ENCODE results near the gene GRIA3. TPM values are rescaled to one million over a fixed set of nuclear protein-coding genes. Genes with fewer than 3 reads are reported as not detected.
A peak's percentile ranks its signal among the peaks of the same experiment; 100 is the strongest.

The GRIA3 gene
- under 0.01 and 3.5 TPM in 2 replicates for total RNA-seq

- DNase-seq (ENCODE audit: low read depth) = no peak
These were observed at the start of gene GRIA3 for GRCh38 chrX:123184219-123184865. GRIA3 (plus strand) TSS chrX:123184278; CDS start chrX:123184536, 258 bp downstream.

- DNase-seq (ENCODE audit: low read depth) = peak; percentile 69
These were observed 45.6 kb upstream of the GRIA3 start for GRCh38 chrX:123138473-123138872.

GRCh38 chrX:123140454-123140853, 43.6 kb upstream of the GRIA3 start:
- peak; percentile 35 for DNase-seq (ENCODE audit: low read depth)

GRCh38 chrX:123140904-123141303, 43.2 kb upstream of the GRIA3 start:
- peak; percentile 33 for DNase-seq (ENCODE audit: low read depth)

- no peak for DNase-seq (ENCODE audit: low read depth)
These were observed 30.2 kb upstream of the GRIA3 start for GRCh38 chrX:123153846-123154335.

GRCh38 chrX:123155327-123155726, 28.8 kb upstream of the GRIA3 start:
- peak; percentile 30 for DNase-seq (ENCODE audit: low read depth)

GRCh38 chrX:123157586-123157985, 26.5 kb upstream of the GRIA3 start:
- peak; percentile 40 for DNase-seq (ENCODE audit: low read depth)

GRCh38 chrX:123159403-123159802, 24.7 kb upstream of the GRIA3 start:
- no peak for DNase-seq (ENCODE audit: low read depth)

- no peak for DNase-seq (ENCODE audit: low read depth)
These were observed 16.5 kb upstream of the GRIA3 start for GRCh38 chrX:123167621-123168020.

- peak; percentile 86 for DNase-seq (ENCODE audit: low read depth)
These were observed 14.7 kb upstream of the GRIA3 start for GRCh38 chrX:123169247-123169901.

- DNase-seq (ENCODE audit: low read depth) = no peak
These were observed 13.5 kb upstream of the GRIA3 start for GRCh38 chrX:123170546-123170945.

- DNase-seq (ENCODE audit: low read depth) = no peak
These were observed 12.3 kb upstream of the GRIA3 start for GRCh38 chrX:123171781-123172180.

- DNase-seq (ENCODE audit: low read depth) = no peak
These were observed 11.2 kb upstream of the GRIA3 start for GRCh38 chrX:123172869-123173268.

GRCh38 chrX:123173833-123174232, 10.2 kb upstream of the GRIA3 start:
- DNase-seq (ENCODE audit: low read depth) = no peak

- no peak for DNase-seq (ENCODE audit: low read depth)
These were observed 8.5 kb upstream of the GRIA3 start for GRCh38 chrX:123175366-123176122.

GRCh38 chrX:123181233-123181914, 2.7 kb upstream of the GRIA3 start:
- no peak for DNase-seq (ENCODE audit: low read depth)

- no peak for DNase-seq (ENCODE audit: low read depth)
These were observed 793 bp downstream of the GRIA3 start for GRCh38 chrX:123184866-123185276.

- no peak for DNase-seq (ENCODE audit: low read depth)
These were observed 1.6 kb downstream of the GRIA3 start for GRCh38 chrX:123185721-123186120.

- no peak for DNase-seq (ENCODE audit: low read depth)
These were observed 2.7 kb downstream of the GRIA3 start for GRCh38 chrX:123186801-123187200.

GRCh38 chrX:123188081-123188480, 4.0 kb downstream of the GRIA3 start:
- DNase-seq (ENCODE audit: low read depth) = peak; percentile 68

GRCh38 chrX:123189338-123189737, 5.3 kb downstream of the GRIA3 start:
- no peak for DNase-seq (ENCODE audit: low read depth)

- DNase-seq (ENCODE audit: low read depth) = no peak
These were observed 6.0 kb downstream of the GRIA3 start for GRCh38 chrX:123190096-123190495.
